ENCODE results near the gene TECTB. TPM values are rescaled to one million over a fixed set of nuclear protein-coding genes. Genes with fewer than 3 reads are reported as not detected.

The TECTB gene
- total RNA-seq, 1 experiment from 2014 or later = 0.07 TPM

GRCh38 chr10:112332509-112333228, 49.5 kb downstream of the TECTB start:
- no peaks in the 10 kb centered on the region for H4K20me1 ChIP-seq (ENCODE audit: insufficient read depth)
- H3K9ac ChIP-seq (ENCODE audit: low read length) = peak overlapping the region; percentile 48
- peak overlapping the region in 1 of 2 experiments; percentile 29; a peak in 2 of 4 replicates for H3K4me3 ChIP-seq (replicated peaks in 1 of 2; ENCODE audit: low read depth in 1 of 2, low read length in 2 of 2)
- ATAC-seq (peak; percentile 75), DNase-seq (ENCODE audit: low read depth, low spot score) (peak; percentile 94)
- CTCF ChIA-PET = interaction anchor here (0.7 to 4.4 kb wide), 6 partner anchors 12 to 195 kb away, joined by 3 to 26 read pairs (median 3); no protein-coding TSS in a partner anchor
- BruUV-seq (replicated peaks) = no TSS peak
- peak overlapping the region; percentile 60 for H3K27ac ChIP-seq (ENCODE audit: low read depth, low read length)
- H3K9me2 ChIP-seq (ENCODE audit: insufficient read depth) = no peaks in the 10 kb centered on the region
- peak overlapping the region; percentile 45 for H2AFZ ChIP-seq (ENCODE audit: low read depth, low read length, poor library complexity, severe bottlenecking)
- H3K9me3 ChIP-seq (ENCODE audit: control insufficient read depth in 1 of 2, insufficient read depth in 1 of 2, low read depth in 1 of 2, low read length in 2 of 2) = no peaks in the 10 kb centered on the region
- RAD21 ChIA-PET (ENCODE audit: low non-redundant PET in 1 of 2, low total read pairs in 2 of 2, uncharacterized antibody in 2 of 2, unreplicated experiment in 2 of 2) = interaction anchor here (1.1 to 1.3 kb wide), 2 partner anchors 51 to 57 kb away, joined by 3 to 4 read pairs; no protein-coding TSS in a partner anchor
- H3K4me1 ChIP-seq (ENCODE audit: control insufficient read depth in 1 of 2, insufficient read depth in 2 of 2, low read length in 2 of 2) = peaks cover 77 to 100% of the 10 kb centered on the region in 2 experiments
- TF ChIP-seq SIN3A (IDR thresholded peaks at IDR 0.05; ENCODE audit: low read depth) = no peak
- TF ChIP-seq YY1 (IDR thresholded peaks at IDR 0.05; ENCODE audit: extremely low read depth, insufficient replicate concordance, low read depth, low read length) = peak; percentile 8
- TF ChIP-seq, protein P1, sequence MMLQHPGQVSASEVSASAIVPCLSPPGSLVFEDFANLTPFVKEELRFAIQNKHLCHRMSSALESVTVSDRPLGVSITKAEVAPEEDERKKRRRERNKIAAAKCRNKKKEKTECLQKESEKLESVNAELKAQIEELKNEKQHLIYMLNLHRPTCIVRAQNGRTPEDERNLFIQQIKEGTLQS (IDR thresholded peaks at IDR 0.05) = no peak
- TF ChIP-seq EZH2 (IDR thresholded peaks at IDR 0.05) = no peak
- no peak for TF ChIP-seq CBX3 (IDR thresholded peaks at IDR 0.05; ENCODE audit: low read depth)
- no peak for TF ChIP-seq SRF (IDR thresholded peaks at IDR 0.05; ENCODE audit: low read depth)
- peak; percentile 85 for TF ChIP-seq TCF7L2 (IDR thresholded peaks at IDR 0.05; ENCODE audit: borderline replicate concordance, extremely low read depth, insufficient read depth, insufficient read length)
- TF ChIP-seq, protein P2, sequence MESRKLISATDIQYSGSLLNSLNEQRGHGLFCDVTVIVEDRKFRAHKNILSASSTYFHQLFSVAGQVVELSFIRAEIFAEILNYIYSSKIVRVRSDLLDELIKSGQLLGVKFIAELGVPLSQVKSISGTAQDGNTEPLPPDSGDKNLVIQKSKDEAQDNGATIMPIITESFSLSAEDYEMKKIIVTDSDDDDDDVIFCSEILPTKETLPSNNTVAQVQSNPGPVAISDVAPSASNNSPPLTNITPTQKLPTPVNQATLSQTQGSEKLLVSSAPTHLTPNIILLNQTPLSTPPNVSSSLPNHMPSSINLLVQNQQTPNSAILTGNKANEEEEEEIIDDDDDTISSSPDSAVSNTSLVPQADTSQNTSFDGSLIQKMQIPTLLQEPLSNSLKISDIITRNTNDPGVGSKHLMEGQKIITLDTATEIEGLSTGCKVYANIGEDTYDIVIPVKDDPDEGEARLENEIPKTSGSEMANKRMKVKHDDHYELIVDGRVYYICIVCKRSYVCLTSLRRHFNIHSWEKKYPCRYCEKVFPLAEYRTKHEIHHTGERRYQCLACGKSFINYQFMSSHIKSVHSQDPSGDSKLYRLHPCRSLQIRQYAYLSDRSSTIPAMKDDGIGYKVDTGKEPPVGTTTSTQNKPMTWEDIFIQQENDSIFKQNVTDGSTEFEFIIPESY (IDR thresholded peaks at IDR 0.05; ENCODE audit: extremely low read depth, insufficient replicate concordance, low read length) = no peak
- TF ChIP-seq RAD21 (IDR thresholded peaks at IDR 0.05; ENCODE audit: low read depth) = no peak
- TF ChIP-seq POLR2AphosphoS5 (IDR thresholded peaks at IDR 0.05; ENCODE audit: low read depth, low read length) = no peak; the same call in none of the 2 replicates
- H3K79me2 ChIP-seq (ENCODE audit: insufficient read depth, low read length) = no peaks in the 10 kb centered on the region
- intact Hi-C loops (cut with micrococcal nuclease) = no loop called here
- no peaks in the 10 kb centered on the region for H3K27me3 ChIP-seq (ENCODE audit: insufficient read depth, low read length)
- peak overlapping the region; percentile 67 for H3K4me2 ChIP-seq (ENCODE audit: low read length)
- POLR2A ChIA-PET = interaction anchor here (0.9 to 4.1 kb wide), 11 partner anchors 8 to 102 kb away, joined by 3 to 16 read pairs (median 4); partner anchors contain the start of gene ACSL5
- H3K36me3 ChIP-seq (ENCODE audit: control insufficient read depth in 1 of 2, insufficient read depth in 2 of 2, low read length in 2 of 2) = no peaks in the 10 kb centered on the region

All from HCT116 (cell line).